GM12878 (cell line): ENCODE measurements around the gene TTLL10. TPM values are rescaled to one million over a fixed set of nuclear protein-coding genes. Genes with fewer than 3 reads are reported as not detected.

Experiments
- ATAC-seq: fragments of 200-7000 bp; cut with Tn5 transposase; 3 replicates; pipeline ENCODE4 v1.9.1; 2020; ENCODE audit warnings: mild to moderate bottlenecking, moderate library complexity
- BruUV-seq: library from RNA; stranded (reverse); fragments of 400-500 nt; replicated peaks from 2 replicates; lab custom pipeline; 2021; lab: Mats Ljungman, UMichigan
- CTCF ChIA-PET: fragments of 300-600 bp; sonication (Branson Sonifier 250); formaldehyde crosslinking; extraction: SDS; loops from one replicate; lab custom pipeline; 2021; ENCODE audit warnings: inconsistent platforms; lab: Yijun Ruan, JAX
- POLR2A ChIA-PET: fragments of 350-600 bp; formaldehyde crosslinking; extraction: SDS; loops from one replicate; lab custom pipeline; 2021; ENCODE audit warnings: inconsistent platforms; lab: Charles Lee
- RAD21 ChIA-PET: fragments of 300-600 bp; sonication (Branson Sonifier 250); formaldehyde crosslinking; loops from one replicate; lab custom pipeline; 2023; ENCODE audit warnings: antibody characterized with exemption; ENCODE audit not compliant: unreplicated experiment; lab: Charles Lee
- SMC1A ChIA-PET: fragments of 300-600 bp; sonication (Branson Sonifier 250); formaldehyde crosslinking; loops from one replicate; lab custom pipeline; 2023; ENCODE audit not compliant: unreplicated experiment, uncharacterized antibody; lab: Charles Lee
- DNase-seq: peaks from one replicate; pipeline ENCODE4 v3.0.0-alpha.2; 2011; ENCODE audit warnings: low read depth, low spot score
- FAIRE-seq: peaks from 3 replicates; lab custom pipeline; 2011; peaks lifted over from hg19 to GRCh38; lab: Jason Lieb, UNC
- H2AFZ ChIP-seq: 2 replicates; pipeline ENCODE4 v1.6.0; 2011; ENCODE audit warnings: low read depth, low read length, control low read depth; ENCODE audit not compliant: control insufficient read depth
- H3K27ac ChIP-seq: 2 replicates; pipeline ENCODE4 v1.5.1; 2011; ENCODE audit warnings: control low read depth; ENCODE audit not compliant: control insufficient read depth, insufficient read depth
- H3K27me3 ChIP-seq, 2 experiments: replicated peaks in 1 of 2; 2 replicates each; pipeline versions ENCODE4 v1.6.0 to v1.6.1; 2011; ENCODE audit warnings: low read length in 1 of 2; ENCODE audit not compliant: control insufficient read depth in 2 of 2, insufficient read depth in 2 of 2
- H3K36me3 ChIP-seq, 2 experiments: 2 replicates each; pipeline ENCODE4 v1.5.1; 2011; ENCODE audit warnings: low read length in 1 of 2; ENCODE audit not compliant: control insufficient read depth in 2 of 2, insufficient read depth in 2 of 2
- H3K4me1 ChIP-seq: 2 replicates; pipeline ENCODE4 v1.6.1; 2011; ENCODE audit warnings: mild to moderate bottlenecking, low read length, moderate library complexity, mixed read lengths; ENCODE audit not compliant: control insufficient read depth, insufficient read depth
- H3K4me2 ChIP-seq: 2 replicates; pipeline ENCODE4 v1.6.0; 2011; ENCODE audit warnings: control low read depth; ENCODE audit not compliant: control insufficient read depth, insufficient read depth
- H3K4me3 ChIP-seq: fragments of 200-600 bp; sonication (generic); 2 replicates; pipeline ENCODE4 v1.5.1; 2016
- H3K79me2 ChIP-seq: 2 replicates; pipeline ENCODE4 v1.6.0; 2011; ENCODE audit warnings: low read length; ENCODE audit not compliant: control insufficient read depth, insufficient read depth
- H3K9ac ChIP-seq: 2 replicates; pipeline ENCODE4 v1.8.0; 2011; ENCODE audit warnings: low read length, control low read depth, mixed read lengths; ENCODE audit not compliant: control insufficient read depth, insufficient read depth
- H3K9me3 ChIP-seq: replicated peaks from 3 replicates; pipeline ENCODE4 v1.5.1; 2011; ENCODE audit warnings: mild to moderate bottlenecking, low read length; ENCODE audit not compliant: control insufficient read depth, insufficient read depth
- H4K20me1 ChIP-seq: 2 replicates; pipeline ENCODE4 v1.6.0; 2011; ENCODE audit not compliant: control insufficient read depth, insufficient read depth
- ATF7 ChIP-seq: fragments of 450-650 bp; IDR thresholded peaks from 2 replicates; pipeline ENCODE4 v1.6.1; 2016; ENCODE audit warnings: low read depth, mild to moderate bottlenecking
- BCLAF1 ChIP-seq: fragments of 450-650 bp; IDR thresholded peaks from 2 replicates; pipeline ENCODE4 v1.6.1; 2017; ENCODE audit warnings: antibody characterized with exemption, mild to moderate bottlenecking, moderate library complexity
- CHD1 ChIP-seq: IDR thresholded peaks from 2 replicates; pipeline ENCODE4 v1.6.1; 2012; ENCODE audit warnings: low read depth, low read length, improper control_type of control experiment
- CTCF ChIP-seq, 3 experiments: IDR thresholded peaks in 2 of 3; conservative IDR thresholded peaks in 1 of 3; 2 replicates each; pipeline ENCODE4 v1.5.1; 2011; ENCODE audit warnings: low read depth in 3 of 3, low read length in 3 of 3, mild to moderate bottlenecking in 3 of 3, control low read depth in 2 of 3, moderate library complexity in 2 of 3, inconsistent platforms in 1 of 3, mixed read lengths in 1 of 3; ENCODE audit not compliant: control insufficient read depth in 2 of 3, insufficient read depth in 1 of 3; ENCODE audit errors: extremely low read depth in 1 of 3
- ELK1 ChIP-seq: IDR thresholded peaks from 2 replicates; pipeline ENCODE4 v1.6.1; 2012; ENCODE audit warnings: low read depth, low read length, improper control_type of control experiment
- EZH2 ChIP-seq: IDR thresholded peaks from 2 replicates; pipeline ENCODE4 v1.6.1; 2012; ENCODE audit warnings: low read depth, mild to moderate bottlenecking, control low read depth, inconsistent platforms, low read length, borderline replicate concordance; ENCODE audit not compliant: control insufficient read depth
- FOS ChIP-seq: IDR thresholded peaks from 3 replicates; pipeline ENCODE4 v1.6.1; 2011; ENCODE audit warnings: borderline replicate concordance; ENCODE audit not compliant: insufficient read length; ENCODE audit errors: extremely low read depth
- HDGF ChIP-seq: fragments of 450-650 bp; IDR thresholded peaks from 2 replicates; pipeline ENCODE4 v1.6.1; 2016; ENCODE audit warnings: antibody characterized with exemption
- KDM1A ChIP-seq: fragments of 200-600 bp; sonication (generic); IDR thresholded peaks from 2 replicates; pipeline ENCODE4 v1.6.1; 2016; ENCODE audit warnings: borderline replicate concordance
- MTA3 ChIP-seq: IDR thresholded peaks from 2 replicates; pipeline ENCODE4 v1.6.1; 2012; ENCODE audit warnings: low read length, inconsistent platforms, borderline replicate concordance
- MYC ChIP-seq: IDR thresholded peaks from 2 replicates; pipeline ENCODE4 v1.6.1; 2011; ENCODE audit warnings: mild to moderate bottlenecking, low read length, moderate library complexity, inconsistent platforms; ENCODE audit not compliant: insufficient read depth, insufficient replicate concordance, insufficient read length, severe bottlenecking
- NR2F1 ChIP-seq: fragments of 450-650 bp; conservative IDR thresholded peaks from 2 replicates; pipeline ENCODE4 v1.6.1; 2017; ENCODE audit warnings: mild to moderate bottlenecking
- PAX5 ChIP-seq: IDR thresholded peaks from 2 replicates; pipeline ENCODE4 v1.6.1; 2011; ENCODE audit warnings: low read depth, low read length, borderline replicate concordance
- SMAD5 ChIP-seq: IDR thresholded peaks from 2 replicates; pipeline ENCODE4 v1.6.1; 2016; ENCODE audit warnings: antibody characterized with exemption, low read depth
- SREBF1 ChIP-seq: IDR thresholded peaks from 2 replicates; pipeline ENCODE4 v1.6.1; 2012; ENCODE audit warnings: mild to moderate bottlenecking, low read length
- SUZ12 ChIP-seq: fragments of 200-600 bp; sonication (generic); IDR thresholded peaks from one replicate; pipeline ENCODE4 v1.6.1; 2018; ENCODE audit warnings: antibody characterized with exemption, mild to moderate bottlenecking; ENCODE audit not compliant: unreplicated experiment
- USF1 ChIP-seq: IDR thresholded peaks from 2 replicates; pipeline ENCODE4 v1.6.1; 2011; ENCODE audit warnings: borderline replicate concordance, low read depth, mild to moderate bottlenecking, moderate library complexity, mixed read lengths, low read length; ENCODE audit not compliant: insufficient read depth; ENCODE audit errors: extremely low read length
- WGBS: methylation state at CpG from one replicate; pipeline ENCODE4 v1.1.6; 2016; ENCODE audit warnings: low lambda C conversion rate; ENCODE audit not compliant: insufficient replicate concordance, insufficient coverage; ENCODE audit errors: missing lambda C conversion rate; 5-methylcytosine and 5-hydroxymethylcytosine counted together
- in situ Hi-C: fragments of 300-500 bp; cut with MboI; formaldehyde crosslinking; loops from 9 replicates; pipeline ENCODE4 v1.14.3; 2018; ENCODE audit warnings: mixed read lengths
- intact Hi-C: fragments of 100-400 bp; cut with micrococcal nuclease; formaldehyde crosslinking; loops from one replicate; pipeline ENCODE4 v1.14.2; 2022; ENCODE audit not compliant: unreplicated experiment
- polyA plus RNA-seq, 11 experiments: library from polyadenylated mRNA; depleted of rRNA in 4 of 11; unstranded in 6 of 11; stranded (reverse) in 5 of 11; fragments of >200 nt; fragmentation: Nextera tagmentation in 4 of 11; fragmentation: Illumina TruSeq in 1 of 11; extraction: Ambion mirVana in 4 of 11; extraction: Trizol in 1 of 11; gene quantifications; 1 replicate in 1 of 11; 2 replicates in 10 of 11; pipeline versions ENCODE4 v1.2.1 to v1.2.3, GENCODE V29; 2011 to 2016; ENCODE audit warnings: inconsistent platforms in 2 of 11, missing spikeins in 2 of 11, low read depth in 1 of 11
- total RNA-seq, 4 experiments: library from RNA; depleted of rRNA in 3 of 4; stranded (reverse); fragments of >200 nt in 3 of 4; fragmentation: Illumina TruSeq in 1 of 4; extraction: Trizol in 1 of 4; gene quantifications; 2 replicates each; pipeline versions ENCODE4 v1.2.1 to v1.2.3, GENCODE V29; 2013 to 2021

The TTLL10 gene
- total and polyA plus RNA-seq, 10 of the 15 experiments (the other 5 are each of a cell fraction or from before 2014, with no cell fraction given) = not detected

- ChIA-PET POLR2A (no interaction called here), SMC1A (no interaction called here), CTCF (no interaction called here), RAD21 (no interaction called here)
- Histone ChIP-seq H3K27ac (no peak overlapping the region), H3K4me3 (no peak overlapping the region), H3K9ac (no peak overlapping the region), H3K27me3 (peaks cover 0 to 3% of the 10 kb centered on the region in 2 experiments; a peak in 3 of 4 replicates), H4K20me1 (no peaks in the 10 kb centered on the region), H3K79me2 (no peaks in the 10 kb centered on the region), H2AFZ (no peak overlapping the region), H3K36me3 (no peaks in the 10 kb centered on the region), H3K4me2 (no peak overlapping the region), H3K9me3 (no peaks in the 10 kb centered on the region), H3K4me1 (peaks cover 15% of the 10 kb centered on the region)
- no TSS peak for BruUV-seq
- intact Hi-C loops (no loop called here), in situ Hi-C loops (no loop called here)
- ATAC-seq (no peak), DNase-seq (no peak), FAIRE-seq (no peak)
- 72% methylated on average over 16 of the region's 44 CpGs for WGBS
- TF ChIP-seq CHD1 = no peak
- TF ChIP-seq SUZ12 = no peak
- TF ChIP-seq ATF7 = no peak
- TF ChIP-seq KDM1A = no peak
- no peak for TF ChIP-seq EZH2
- no peak for TF ChIP-seq NR2F1
- TF ChIP-seq MTA3 = no peak
- TF ChIP-seq MYC = no peak
- TF ChIP-seq SMAD5 = no peak
- TF ChIP-seq ELK1 = no peak
- no peak for TF ChIP-seq FOS
- no peak for TF ChIP-seq CTCF (IDR thresholded peaks at IDR 0.05 in 2 of 3, conservative IDR thresholded peaks at IDR 0.05 in 1 of 3; ENCODE audit: control insufficient read depth in 2 of 3, extremely low read depth in 1 of 3, insufficient read depth in 1 of 3, low read depth in 3 of 3, low read length in 3 of 3)
- no peak for TF ChIP-seq BCLAF1
- no peak for TF ChIP-seq PAX5
- no peak for TF ChIP-seq HDGF
- TF ChIP-seq USF1 = no peak
- TF ChIP-seq SREBF1 = no peak
Measured at GRCh38 chr1:1166642-1167397, 6.9 kb upstream of the TTLL10 start.
